NCI-H2029 treated with DMSO at 0.1 percent for 48 hours (cell line): ENCODE measurements around the gene IGF2BP2.
"Not testable (repeated sequence)": the region's sequence is repeated elsewhere in the genome, so short reads cannot be mapped to it uniquely, and the experiment has no call there.

Source experiments
- DNase-seq: peaks from one replicate; lab custom pipeline; 2025; lab: John Stamatoyannopoulos, UW

IGF2BP2 gene

DNA sequence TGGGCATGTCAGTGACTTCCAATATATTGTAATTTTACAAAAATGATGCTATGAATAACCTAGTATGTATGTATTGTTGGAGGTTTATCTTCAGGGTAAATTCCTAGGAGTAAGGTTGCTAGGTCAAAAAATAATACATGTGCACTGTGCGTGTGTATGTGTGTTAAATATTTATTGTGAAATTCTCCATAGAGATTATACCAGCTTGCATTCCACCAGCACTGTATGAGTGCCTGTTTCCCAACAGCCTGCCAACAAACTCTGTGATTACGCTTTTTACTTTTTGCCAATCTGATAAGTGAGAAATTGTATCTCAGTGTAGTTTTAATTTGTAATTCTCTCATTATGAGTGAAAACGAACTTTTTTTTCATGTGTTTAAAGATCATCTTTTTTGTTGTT lies 12.6 kb upstream of the IGF2BP2 start:
- no peak for DNase-seq

DNA sequence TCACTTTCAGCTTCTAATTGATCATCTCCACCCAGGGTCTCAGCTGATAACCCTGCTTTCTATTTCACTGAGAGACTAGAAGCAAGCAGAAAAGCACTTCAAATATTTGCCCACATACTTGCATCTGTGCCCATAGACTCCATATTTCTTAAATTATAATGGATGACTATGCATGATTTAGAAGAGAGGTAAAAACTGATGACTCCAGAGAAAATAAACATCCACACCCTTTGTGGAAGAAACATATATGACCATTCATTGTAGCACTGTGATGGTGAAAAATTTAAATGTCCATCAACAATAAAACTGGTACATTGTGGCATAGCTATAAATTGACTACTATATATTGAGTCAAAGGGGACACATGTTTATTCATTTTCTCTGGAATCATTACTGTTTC lies 7.1 kb upstream of the IGF2BP2 start:
- no peak for DNase-seq

- DNase-seq: peak; percentile 44
These were observed 6.4 kb upstream of the IGF2BP2 start for GRCh38 chr3:185831195-185831594.

GRCh38 chr3:185830018-185830797 lies 5.4 kb upstream of the IGF2BP2 start:
- DNase-seq: no peak

DNA sequence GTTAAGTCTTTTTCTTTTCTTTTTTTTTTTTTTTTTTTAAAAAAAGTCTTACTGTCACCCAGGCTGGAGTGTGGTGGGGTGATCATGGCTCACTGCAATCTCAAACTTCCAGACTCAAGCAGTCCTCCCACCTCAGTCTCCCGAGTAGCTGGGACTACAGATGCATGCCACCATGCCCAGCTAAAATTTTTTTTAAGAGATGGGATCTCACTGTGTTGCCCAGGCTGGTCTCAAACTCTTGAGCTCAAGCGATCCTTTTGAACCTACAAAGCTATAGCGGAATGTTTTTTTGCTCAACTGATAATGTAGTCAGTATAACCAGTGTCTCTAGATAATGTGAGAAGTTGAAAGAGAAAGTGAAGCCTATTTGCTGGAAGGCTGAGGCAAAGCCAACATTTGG lies 3.9 kb upstream of the IGF2BP2 start:
- DNase-seq: no peak

DNA sequence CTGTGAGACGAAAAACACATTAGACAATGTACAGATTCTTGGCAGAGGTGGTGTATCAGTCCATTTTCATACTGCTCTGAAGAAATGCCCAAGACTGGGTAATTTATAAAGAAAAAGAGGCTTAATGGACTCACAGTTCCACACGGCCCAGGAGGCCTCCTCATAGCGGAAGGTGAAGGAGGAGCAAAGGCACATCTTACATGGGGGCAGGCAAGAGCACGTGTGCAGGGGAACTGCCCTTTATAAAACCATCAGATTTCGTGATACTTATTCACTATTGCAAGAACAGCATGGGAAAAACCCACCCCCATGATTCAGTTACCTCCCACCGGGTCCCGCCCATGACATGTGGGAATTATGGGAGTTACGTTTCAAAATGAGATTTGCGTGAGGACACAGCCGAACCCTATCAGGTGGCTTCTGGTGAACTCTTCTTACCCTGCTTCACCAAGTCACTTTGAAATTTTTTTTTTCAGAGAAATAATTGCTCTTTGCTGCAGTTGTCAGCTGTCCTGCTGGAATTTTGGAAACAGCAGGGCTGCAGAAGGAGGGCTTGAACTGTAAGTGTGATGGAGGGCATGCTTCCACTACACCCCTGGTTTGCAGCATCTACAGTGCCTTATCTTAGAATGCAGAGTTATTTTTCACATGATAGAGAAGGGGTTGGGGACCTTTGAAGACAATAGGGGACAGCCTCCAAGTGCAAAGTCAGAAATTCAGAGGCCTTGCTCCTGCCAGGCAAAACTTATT lies 2.9 kb upstream of the IGF2BP2 start:
- no peak for DNase-seq

DNA sequence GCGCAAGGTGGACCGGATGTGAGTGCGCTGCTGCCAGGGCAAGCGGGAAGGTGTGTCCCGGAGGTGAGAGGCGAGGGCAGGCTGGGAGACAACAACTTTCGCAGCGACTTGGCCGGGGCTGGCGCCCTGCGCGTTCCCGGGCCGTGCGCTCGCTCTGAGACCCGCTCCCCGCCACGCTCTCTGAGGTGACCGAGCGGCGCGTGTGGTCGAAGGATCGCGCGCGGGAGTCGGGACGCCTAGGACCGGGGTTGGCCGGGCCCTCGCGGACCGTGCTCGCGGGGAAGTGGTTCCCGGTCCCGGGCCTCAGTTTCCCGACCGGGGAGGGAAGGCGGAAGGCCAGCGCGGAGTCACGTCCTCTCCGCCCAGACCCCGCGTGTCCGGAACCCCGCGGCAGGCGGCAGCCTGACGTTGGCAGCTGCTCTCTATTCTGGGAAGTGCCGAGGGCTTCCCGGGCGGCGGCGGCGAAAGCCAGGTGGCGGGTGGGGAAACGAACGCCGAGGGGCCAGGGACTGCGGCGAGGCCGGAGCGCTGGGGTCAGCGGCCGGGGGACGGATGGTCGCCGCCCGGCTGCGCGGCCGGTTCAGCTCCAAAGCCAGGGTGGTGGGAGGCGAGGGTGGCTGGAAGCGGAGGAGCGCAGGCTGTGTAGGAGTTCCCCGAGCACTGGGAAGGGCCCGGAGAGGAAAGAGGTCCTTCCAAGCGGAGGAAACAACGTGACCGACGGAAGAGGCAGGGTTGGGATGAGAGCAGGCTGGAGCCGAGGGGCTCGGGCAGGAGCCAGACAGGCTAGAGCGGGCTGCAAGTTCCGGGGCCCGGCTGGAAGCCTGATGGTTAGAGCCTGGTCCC lies 1.0 kb upstream of the IGF2BP2 start:
- DNase-seq: no peak

- DNase-seq: no peak
These were observed 514 bp downstream of the IGF2BP2 start for GRCh38 chr3:185824051-185825005.

GRCh38 chr3:185823078-185824044 lies 1.5 kb downstream of the IGF2BP2 start:
- no peak for DNase-seq

GRCh38 chr3:185822221-185823000 lies 2.4 kb downstream of the IGF2BP2 start:
- no peak for DNase-seq

- DNase-seq: no peak
These were observed 3.7 kb downstream of the IGF2BP2 start for GRCh38 chr3:185820973-185821758.

GRCh38 chr3:185818267-185818875 lies 6.5 kb downstream of the IGF2BP2 start:
- no peak for DNase-seq

- DNase-seq: no peak
These were observed 9.2 kb downstream of the IGF2BP2 start for GRCh38 chr3:185815391-185816282.

DNA sequence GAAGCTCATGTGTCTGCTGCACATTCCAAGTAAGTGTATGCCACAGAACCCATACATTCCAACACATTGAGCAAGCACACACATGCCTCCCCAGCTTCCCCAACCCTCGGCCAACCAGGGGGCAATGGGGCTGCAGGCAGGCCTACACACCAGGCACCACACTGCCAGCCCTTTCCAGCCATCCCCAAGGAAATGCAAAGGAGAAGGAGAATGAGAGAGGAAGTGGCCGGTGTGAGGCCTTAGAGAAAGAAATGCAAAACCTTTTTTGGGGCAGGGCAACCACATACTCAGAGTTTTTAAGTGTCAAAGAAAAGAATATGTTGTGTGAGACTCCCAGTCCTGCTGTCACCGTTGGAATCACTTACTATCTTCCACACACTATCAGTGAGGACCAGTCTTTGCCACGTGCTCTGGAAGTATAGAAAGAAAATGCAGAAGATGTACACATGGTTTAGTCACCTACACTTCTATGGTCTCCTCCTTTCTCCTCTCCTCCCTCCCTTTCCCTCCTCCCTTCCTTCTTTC lies 11.1 kb downstream of the IGF2BP2 start:
- DNase-seq: no peak

DNA sequence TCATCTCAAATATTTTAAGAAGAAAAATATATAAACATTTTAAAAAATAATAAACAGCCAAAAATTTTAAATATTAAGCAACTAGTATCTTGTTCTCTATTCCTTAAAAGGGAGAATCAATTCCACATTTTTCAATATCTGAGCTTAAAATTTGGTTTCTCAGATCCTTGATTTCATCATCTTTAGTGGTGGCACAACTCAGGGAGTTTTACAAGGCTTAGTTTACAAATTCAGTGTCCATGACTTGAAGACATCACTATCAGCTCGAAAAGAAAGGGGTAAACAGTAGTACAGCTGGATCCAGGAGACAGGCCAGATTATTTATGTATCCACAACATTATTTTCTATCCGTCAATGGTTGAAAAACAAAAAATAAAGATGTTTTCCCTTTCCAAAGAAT lies 11.6 kb downstream of the IGF2BP2 start:
- DNase-seq: no peak

- DNase-seq: no peak
These were observed 17.3 kb downstream of the IGF2BP2 start for GRCh38 chr3:185807445-185808068.

DNA sequence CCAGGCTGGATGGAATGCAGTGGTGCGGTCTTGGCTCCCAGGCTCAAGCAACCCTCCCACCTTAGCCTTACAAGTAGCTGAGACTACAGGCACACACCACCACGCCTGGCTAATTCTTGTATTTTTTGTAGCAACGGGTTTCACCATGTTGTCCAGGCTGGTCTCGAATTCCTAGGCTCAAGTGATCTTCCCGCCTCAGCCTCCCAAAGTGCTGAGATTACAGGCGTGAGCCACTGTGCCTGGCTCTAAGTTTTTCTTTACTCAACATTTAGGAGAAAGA lies 26.1 kb downstream of the IGF2BP2 start:
- DNase-seq: not testable (repeated sequence)
